A673 (cell line): ENCODE measurements around the gene AHCY.

Source experiments
- CTCF ChIP-seq: fragments of 300-800, 200-600 bp; sonication (generic); conservative IDR thresholded peaks from 2 replicates; pipeline ENCODE4 v1.5.1; 2017; ENCODE audit warnings: low read depth, mild to moderate bottlenecking, antibody characterized with exemption, low read length, moderate library complexity, mixed read lengths
- EZH2 ChIP-seq: fragments of 200-600 bp; sonication (generic); IDR thresholded peaks from 2 replicates; pipeline ENCODE4 v1.6.1; 2017; ENCODE audit warnings: borderline replicate concordance, low read depth, mild to moderate bottlenecking, mixed read lengths, antibody characterized with exemption, low read length; ENCODE audit not compliant: poor library complexity, severe bottlenecking

DNA sequence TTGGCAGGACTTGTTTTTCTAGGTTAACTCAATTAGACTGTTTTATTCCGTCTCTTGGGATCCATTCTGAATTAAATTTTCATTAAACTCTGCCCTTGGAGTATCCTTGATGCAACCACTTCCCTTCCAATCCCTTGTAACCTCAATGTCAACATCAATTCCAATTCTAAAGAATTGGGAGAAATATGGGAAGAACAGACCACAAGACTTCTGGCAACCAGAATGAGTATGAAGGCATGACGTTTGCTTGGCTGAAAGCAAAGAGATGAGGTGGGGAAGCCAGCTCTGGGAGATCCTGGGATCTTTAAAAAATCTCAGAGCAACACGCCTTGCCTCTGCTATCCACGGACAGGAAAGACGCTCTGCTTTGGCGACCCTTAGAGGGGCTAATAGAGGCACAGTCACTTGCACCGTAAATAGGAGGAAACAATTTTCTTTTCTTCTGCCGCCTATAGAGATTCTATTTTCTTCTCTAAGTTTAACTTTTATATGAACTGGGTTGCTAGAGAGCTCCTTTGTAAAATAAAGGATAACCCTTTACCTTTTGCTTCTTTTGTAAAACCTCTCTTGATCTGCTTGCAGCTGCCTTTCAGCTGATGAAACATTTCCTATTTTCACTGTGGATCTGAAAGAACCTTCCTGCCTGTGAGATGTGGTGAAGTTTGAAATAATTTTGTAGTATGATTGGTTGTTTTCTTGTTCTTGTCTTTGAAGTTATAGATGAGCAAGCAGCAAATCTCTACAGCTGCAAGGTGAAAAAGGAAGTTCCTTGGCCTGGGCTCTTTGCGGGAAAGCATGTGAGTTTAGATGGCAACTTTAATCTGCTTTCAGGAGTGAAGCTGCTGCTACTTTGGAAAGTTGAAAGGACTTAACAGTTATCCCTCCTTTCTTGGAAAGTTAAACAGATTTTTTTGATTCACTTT, 62.2 kb downstream of the AHCY start, which contains the start of gene ASIP:
- no peak for TF ChIP-seq CTCF
- TF ChIP-seq EZH2: no peak
